ENCODE data around the gene ARHGAP25.

DNA sequence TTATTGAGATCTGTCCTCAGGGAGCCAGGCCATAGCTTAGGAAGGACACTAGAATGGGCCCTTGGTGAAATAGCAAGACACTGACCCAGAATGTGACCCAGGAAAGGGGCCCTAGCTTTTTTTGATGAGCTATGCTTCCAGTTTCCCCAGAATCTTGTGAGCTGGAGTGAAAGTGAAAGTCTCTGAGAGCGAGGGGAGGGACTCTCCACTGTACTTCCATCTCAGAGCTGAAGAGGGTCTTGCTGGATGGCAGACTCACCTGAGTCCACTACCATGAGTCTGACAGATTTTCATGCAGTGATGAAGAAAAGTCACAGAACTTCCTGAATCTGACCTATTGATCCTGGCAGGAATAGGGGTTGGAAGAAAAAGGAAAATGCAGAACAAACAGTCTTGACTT is 3.1 kb downstream of the ARHGAP25 start:
- TF ChIP-seq POLR2A (IDR thresholded peaks at IDR 0.05; ENCODE audit: low read length) (no peak), GATA1 (IDR thresholded peaks at IDR 0.05; ENCODE audit: low read depth, low read length) (no peak)

Data from erythroblast (primary cell).